Stimulated activated CD8-positive, alpha-beta memory T cell treated with anti-CD3 and anti-CD28 coated beads, Interleukin-4, amount 100 ng/mL, for 24 hours (primary cell): Measurements from ENCODE around the gene SLC2A2.

Experiments used
- DNase-seq: peaks from one replicate; pipeline ENCODE4 v3.0.0-alpha.2; 2020; ENCODE audit warnings: low read depth

The SLC2A2 gene

GRCh38 chr3:171028779-171029232 lies 2.3 kb upstream of the SLC2A2 start:
- DNase-seq = no peak

DNA sequence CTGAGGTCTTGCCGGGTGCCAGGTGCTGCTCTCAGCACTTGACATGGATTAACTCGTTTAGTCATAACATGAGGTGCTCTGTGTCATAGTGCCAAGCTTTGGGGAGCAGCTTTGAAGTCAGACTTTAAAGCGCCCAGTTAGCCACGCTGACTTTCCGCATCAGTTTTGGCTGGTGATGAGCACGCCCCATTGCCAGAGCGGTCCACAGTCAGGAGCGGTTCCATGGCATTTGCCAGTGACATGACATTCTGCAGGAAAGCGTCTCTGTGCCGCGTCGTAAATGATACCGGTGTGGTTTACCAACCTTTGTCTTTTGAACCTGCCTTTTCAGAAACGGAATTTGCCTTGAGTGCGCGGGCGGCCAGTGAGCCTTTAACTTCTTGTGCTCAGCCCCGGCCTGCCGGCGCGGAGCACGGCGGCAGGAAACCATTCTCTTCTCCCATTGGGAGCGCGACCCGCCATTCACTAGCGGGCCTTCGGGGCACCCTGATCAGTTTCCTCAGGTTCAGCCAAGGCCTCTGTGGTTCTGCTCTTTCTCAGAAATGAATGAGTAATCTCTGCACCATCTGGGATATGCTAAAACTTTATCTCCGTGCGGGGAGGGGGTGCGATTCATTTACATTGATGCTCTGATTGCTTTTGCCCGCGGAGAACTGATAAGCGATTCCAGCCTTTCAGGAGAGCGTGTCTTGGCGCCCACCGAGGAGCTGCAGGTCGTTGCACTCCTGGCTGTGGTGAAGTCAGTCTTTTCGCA lies 1.7 kb upstream of the SLC2A2 start:
- peak; percentile 38 for DNase-seq

GRCh38 chr3:171023566-171023965 lies 3.0 kb downstream of the SLC2A2 start:
- DNase-seq = no peak

DNA sequence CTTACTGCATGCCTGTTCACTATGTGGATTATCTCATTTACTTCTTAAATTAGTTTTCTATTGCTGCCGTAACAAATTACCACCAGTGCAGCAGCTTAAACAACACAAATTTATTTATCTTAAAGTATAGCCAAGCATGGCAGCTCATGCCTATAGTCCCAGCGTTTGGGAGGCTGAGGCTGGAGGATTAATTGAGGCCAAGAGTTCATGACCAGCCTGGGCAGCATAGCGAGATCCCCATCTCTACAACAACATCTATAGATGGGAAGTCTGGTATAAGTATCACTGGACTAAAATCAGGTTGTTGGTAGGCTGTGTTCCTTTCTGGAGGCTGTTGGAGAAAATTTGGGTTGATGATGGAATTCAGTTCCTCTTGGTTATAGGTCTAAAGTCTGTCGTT lies 5.1 kb downstream of the SLC2A2 start:
- DNase-seq = no peak

- no peak for DNase-seq
Observed at GRCh38 chr3:171018156-171018935, 8.2 kb downstream of the SLC2A2 start.

- DNase-seq = no peak
Observed at GRCh38 chr3:171013822-171014748, 12.4 kb downstream of the SLC2A2 start.

- DNase-seq = no peak
Observed at GRCh38 chr3:171011873-171012336, 14.6 kb downstream of the SLC2A2 start.

GRCh38 chr3:171011109-171011872 lies 15.2 kb downstream of the SLC2A2 start:
- no peak for DNase-seq

- no peak for DNase-seq
Observed at GRCh38 chr3:171007316-171007715, 19.2 kb downstream of the SLC2A2 start.

DNA sequence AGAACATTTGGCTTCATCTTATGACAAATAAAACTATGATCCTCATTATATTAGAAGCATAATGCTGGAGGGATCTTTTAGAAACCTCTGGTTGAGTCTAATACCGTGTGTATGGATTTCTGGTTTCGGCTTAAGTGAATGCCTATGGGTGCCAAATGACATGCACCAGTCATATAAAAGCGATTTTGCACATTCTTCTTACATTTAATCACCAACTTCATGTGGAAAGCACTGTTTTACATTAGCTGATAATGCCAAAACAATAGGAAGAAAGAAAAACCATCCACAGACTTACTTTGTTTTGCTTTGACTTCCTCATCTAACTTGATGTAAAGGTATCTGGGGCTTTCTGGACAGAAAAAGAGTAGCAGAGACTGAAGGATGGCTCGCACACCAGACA lies 20.9 kb downstream of the SLC2A2 start:
- no peak for DNase-seq

- no peak for DNase-seq
Observed at GRCh38 chr3:171001957-171002694, 24.4 kb downstream of the SLC2A2 start.

DNA sequence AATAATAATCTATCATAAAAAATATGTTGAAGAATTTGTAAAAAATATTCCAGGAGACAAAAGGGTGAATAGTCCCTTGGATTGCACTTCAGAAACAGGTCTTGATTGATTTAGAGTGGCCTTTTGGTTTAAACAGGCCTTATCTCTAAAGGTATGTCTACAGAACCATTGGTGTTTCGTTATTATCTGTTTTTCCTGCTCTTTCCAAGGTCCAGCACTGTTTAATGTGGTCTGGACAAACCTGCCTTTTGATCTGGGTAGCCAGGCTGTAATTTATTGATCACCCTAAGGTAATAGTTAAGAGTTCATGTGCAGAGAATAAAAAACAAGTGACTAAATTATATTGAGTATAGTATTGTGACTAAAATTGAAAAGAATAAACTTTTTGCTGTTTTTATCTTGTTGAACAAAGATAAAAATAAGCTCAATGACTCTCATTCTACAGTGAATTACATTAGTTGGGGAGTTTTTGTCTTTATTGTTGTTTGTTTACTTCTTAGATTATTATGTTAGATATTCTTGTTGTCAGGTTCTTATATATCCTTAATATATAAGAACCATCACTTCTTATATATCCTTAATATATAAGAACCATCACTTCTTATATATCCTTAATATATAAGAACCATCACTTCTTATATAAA lies 25.1 kb downstream of the SLC2A2 start:
- no peak for DNase-seq

DNA sequence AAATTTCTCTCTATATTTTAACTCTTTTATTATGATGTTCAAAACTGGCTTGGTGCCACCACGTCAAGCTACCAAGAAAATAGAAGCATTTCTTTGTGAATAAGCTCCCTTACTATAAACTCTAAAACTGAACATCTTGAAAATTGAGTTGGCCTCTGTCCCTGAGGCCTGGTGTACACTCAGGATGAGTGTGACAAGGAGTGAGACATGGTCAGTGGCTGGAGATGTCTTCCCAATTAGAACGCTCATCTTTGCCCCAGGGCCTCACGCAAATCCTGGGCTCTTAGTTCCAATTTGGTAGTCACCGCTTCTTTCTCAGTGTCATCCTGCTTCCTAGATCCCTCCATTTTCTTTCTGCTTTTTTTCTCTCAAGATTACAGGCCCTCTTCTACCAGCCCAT lies 26.2 kb downstream of the SLC2A2 start:
- DNase-seq = no peak

- no peak for DNase-seq
Observed at GRCh38 chr3:170999737-171000242, 26.7 kb downstream of the SLC2A2 start.

DNA sequence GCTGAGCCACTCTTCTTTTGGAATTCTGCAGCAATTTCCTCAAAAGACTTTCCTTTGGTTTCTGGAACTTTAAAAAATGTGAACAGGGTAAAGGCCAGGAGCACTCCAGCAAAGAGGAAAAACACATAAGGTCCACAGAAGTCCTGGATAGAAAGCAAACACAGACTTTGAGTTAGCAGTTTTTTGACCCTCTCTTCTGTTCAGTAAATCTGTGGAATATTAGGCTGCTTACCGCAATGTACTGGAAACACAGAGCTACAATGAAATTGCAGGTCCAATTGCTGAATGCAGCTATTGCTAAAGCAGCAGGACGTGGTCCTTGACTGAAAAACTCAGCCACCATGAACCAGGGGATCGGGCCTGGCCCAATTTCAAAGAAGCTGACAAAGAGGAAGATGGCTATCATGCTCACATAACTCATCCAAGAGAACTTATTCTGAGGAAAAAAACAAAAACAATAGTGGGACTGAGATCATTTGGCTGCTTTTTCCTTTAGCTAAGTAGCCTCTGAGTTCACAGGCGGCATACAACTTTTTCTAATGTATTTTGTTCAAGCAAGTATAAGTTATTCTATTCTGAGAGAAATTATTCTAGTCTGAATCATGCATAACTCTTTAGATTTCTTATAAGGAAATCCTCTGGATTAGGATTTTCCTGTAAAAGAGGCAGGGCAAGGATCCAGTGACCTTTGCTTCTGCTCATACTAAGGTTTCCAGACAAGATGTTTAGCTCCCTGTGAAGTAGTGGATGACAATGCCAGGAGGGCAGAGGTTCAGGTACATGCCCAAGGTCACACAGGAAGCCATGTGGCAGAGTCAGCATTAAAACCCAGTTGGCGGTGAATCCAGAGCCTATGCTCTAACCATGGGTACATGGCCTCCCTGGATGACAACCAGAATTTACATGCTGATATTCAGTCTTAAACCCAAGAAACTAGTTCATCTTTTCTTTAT lies 28.3 kb downstream of the SLC2A2 start:
- DNase-seq = no peak

DNA sequence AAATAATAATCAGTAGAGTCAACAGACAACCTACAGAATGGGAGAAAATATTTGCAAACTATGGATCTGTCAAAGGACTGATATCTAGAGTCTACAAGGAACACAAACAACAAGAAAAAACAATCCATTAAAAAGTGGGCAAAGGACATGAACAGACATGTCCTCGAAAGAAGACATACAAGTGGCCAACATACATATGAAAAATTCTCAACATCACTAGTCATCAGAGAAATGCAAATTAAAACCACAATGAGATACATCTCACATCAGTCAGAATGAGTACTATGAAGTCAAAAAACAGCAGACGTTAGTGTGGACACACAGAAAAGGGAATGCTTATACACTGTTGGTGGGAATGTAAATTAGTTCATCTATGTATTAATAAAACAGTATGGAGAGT lies 33.7 kb downstream of the SLC2A2 start:
- no peak for DNase-seq

GRCh38 chr3:170991664-170992063 lies 34.9 kb downstream of the SLC2A2 start:
- no peak for DNase-seq

DNA sequence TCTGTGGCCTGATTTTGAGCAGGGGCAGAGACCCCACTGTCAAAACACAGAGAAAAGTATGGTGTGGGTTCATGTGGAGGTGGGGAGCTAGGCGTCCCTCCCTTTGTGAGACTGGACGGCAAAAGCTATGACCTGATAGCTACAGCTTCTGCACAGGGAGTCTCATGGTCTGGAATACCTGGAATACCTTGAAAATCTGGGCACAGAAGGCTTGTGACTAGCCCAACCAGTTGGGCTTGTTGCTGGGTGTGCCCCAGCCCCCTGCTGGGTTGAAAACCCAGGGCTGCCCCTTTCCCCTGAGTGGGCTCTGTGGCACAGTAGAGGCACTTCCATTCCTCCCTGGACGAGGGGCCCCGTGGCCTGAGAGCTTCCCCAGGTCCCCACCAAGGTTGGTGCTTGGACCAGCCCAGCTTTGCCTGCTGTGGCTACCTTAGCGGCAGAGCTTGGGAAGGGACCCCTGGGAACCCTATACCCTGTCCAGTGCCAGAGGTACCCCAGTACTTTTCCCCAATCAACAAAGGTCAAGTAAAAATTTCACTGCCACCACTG lies 37.3 kb downstream of the SLC2A2 start:
- DNase-seq = no peak

DNA sequence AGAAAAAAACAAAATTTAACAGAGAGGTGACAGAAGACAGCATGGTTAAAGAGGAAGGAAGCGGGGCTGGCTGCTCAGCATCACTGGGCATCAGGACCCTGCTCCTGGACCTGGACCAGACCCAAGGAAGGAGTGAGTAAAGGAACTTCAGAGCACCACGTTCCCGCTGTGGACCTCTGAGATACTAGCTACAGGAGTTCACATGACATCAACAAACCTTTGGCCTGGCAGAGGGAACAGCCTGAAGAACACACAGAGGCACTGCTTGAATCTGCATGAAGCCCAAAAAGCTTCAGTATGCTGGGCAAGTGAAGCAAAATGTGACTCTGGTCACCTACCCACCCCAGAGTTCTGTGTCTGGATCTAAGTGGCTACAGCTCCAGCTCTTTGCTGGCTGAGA lies 38.1 kb downstream of the SLC2A2 start:
- DNase-seq = no peak
